DOHH2 (cell line): ENCODE results near the gene DUS4L.

ENCODE experiments used
- H3F3A ChIP-seq: fragments of 200-600 bp; sonication (generic), shearing (Covaris generic); 2 replicates; pipeline ENCODE4 v1.6.0; 2016; ENCODE audit warnings: antibody characterized with exemption, mild to moderate bottlenecking; ENCODE audit not compliant: control insufficient read depth, insufficient read depth
- H3K27ac ChIP-seq: fragments of 200-600 bp; sonication (generic); 2 replicates; pipeline ENCODE4 v1.5.1; 2014; ENCODE audit warnings: low read depth, mild to moderate bottlenecking, low read length, moderate library complexity
- H3K27me3 ChIP-seq: fragments of 200-600 bp; sonication (generic); 2 replicates; pipeline ENCODE4 v1.6.1; 2014; ENCODE audit warnings: mild to moderate bottlenecking, low read length, mixed read lengths; ENCODE audit not compliant: control insufficient read depth
- H3K36me3 ChIP-seq: fragments of 200-600 bp; sonication (generic); 2 replicates; pipeline ENCODE4 v1.6.1; 2014; ENCODE audit warnings: mild to moderate bottlenecking, low read length, moderate library complexity, mixed read lengths; ENCODE audit not compliant: control insufficient read depth
- H3K4me1 ChIP-seq: fragments of 200-600 bp; sonication (generic); 2 replicates; pipeline ENCODE4 v1.6.1; 2014; ENCODE audit warnings: mild to moderate bottlenecking, low read length, mixed read lengths; ENCODE audit not compliant: control insufficient read depth
- H3K4me2 ChIP-seq: fragments of 200-600 bp; sonication (generic); 2 replicates; pipeline ENCODE4 v1.6.0; 2014; ENCODE audit warnings: mild to moderate bottlenecking, low read length, moderate library complexity
- H3K4me3 ChIP-seq: fragments of 200-600 bp; sonication (generic); 2 replicates; pipeline ENCODE4 v1.5.1; 2014; ENCODE audit warnings: mild to moderate bottlenecking, low read length, mixed read lengths
- H3K79me2 ChIP-seq: fragments of 200-600 bp; sonication (generic); 2 replicates; pipeline ENCODE4 v1.6.1; 2014; ENCODE audit warnings: mild to moderate bottlenecking, low read length, mixed read lengths; ENCODE audit not compliant: control insufficient read depth
- H3K9me2 ChIP-seq: fragments of 200-600 bp; sonication (generic); replicated peaks from 2 replicates; pipeline ENCODE4 v1.6.1; 2014; ENCODE audit warnings: mild to moderate bottlenecking, low read length, mixed read lengths; ENCODE audit not compliant: control insufficient read depth
- H3K9me3 ChIP-seq: fragments of 200-600 bp; sonication (generic); 2 replicates; pipeline ENCODE4 v1.6.1; 2014; ENCODE audit warnings: antibody characterized with exemption, low read length, mixed read lengths; ENCODE audit not compliant: control insufficient read depth, insufficient read depth
- H4K20me1 ChIP-seq: fragments of 200-600 bp; sonication (generic); 2 replicates; pipeline ENCODE4 v1.6.0; 2014; ENCODE audit warnings: low read depth, mild to moderate bottlenecking, antibody characterized with exemption, low read length, moderate library complexity; ENCODE audit not compliant: control insufficient read depth, insufficient read depth
- EZH2phosphoT487 ChIP-seq: fragments of 200-600 bp; sonication (generic); IDR thresholded peaks from 2 replicates; pipeline ENCODE4 v1.6.1; 2017; ENCODE audit warnings: borderline replicate concordance, mild to moderate bottlenecking, antibody characterized with exemption, low read length, moderate library complexity, mixed read lengths
- TF ChIP-seq, protein P1 (sequence below): fragments of 200-600 bp; sonication (generic); IDR thresholded peaks from one replicate; pipeline ENCODE4 v1.5.1; 2014; ENCODE audit warnings: antibody characterized with exemption, mild to moderate bottlenecking, low read depth, low read length; ENCODE audit not compliant: poor library complexity, severe bottlenecking

The DUS4L gene

DNA sequence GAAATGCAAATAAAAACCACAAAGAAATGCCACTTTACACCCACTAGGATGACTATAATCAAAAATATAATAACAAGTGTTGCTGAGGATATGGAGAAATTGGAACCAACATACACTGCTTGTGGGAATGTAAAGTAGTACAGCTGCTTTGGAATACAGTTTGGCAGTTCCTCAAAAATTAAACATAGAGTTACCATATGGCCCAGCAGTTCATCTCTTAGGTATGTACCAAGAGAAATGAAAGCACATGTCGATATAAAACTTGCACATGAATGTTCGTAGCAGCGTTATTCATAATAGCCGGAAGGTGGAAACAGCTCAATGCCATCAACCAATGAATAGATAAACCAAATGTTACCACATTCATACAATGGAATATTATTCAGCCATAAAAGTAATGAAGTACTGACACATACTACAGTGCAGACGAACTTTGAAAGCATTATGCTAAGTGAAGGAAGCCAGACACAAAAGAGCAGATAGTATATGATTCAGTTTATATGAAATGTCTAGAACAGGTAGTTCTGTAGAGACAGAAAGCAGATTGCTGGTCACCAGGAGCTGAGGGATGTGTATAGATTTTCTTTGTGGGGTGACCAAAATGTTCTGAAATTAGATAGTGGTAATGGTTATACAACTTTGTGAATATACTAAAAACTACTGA is 28.7 kb downstream of the DUS4L start:
- no peak overlapping the region for H3K4me3 ChIP-seq
- no peak overlapping the region for H3K27ac ChIP-seq
- H3F3A ChIP-seq: no peaks in the 10 kb centered on the region
- no peaks in the 10 kb centered on the region for H4K20me1 ChIP-seq
- H3K9me2 ChIP-seq: no peaks in the 10 kb centered on the region
- H3K79me2 ChIP-seq: no peaks in the 10 kb centered on the region
- H3K9me3 ChIP-seq: no peaks in the 10 kb centered on the region
- no peaks in the 10 kb centered on the region for H3K4me1 ChIP-seq
- H3K4me2 ChIP-seq: no peak overlapping the region
- peaks cover 29% of the 10 kb centered on the region for H3K36me3 ChIP-seq
- no peaks in the 10 kb centered on the region for H3K27me3 ChIP-seq
- TF ChIP-seq EZH2phosphoT487: no peak
- TF ChIP-seq, protein P1, sequence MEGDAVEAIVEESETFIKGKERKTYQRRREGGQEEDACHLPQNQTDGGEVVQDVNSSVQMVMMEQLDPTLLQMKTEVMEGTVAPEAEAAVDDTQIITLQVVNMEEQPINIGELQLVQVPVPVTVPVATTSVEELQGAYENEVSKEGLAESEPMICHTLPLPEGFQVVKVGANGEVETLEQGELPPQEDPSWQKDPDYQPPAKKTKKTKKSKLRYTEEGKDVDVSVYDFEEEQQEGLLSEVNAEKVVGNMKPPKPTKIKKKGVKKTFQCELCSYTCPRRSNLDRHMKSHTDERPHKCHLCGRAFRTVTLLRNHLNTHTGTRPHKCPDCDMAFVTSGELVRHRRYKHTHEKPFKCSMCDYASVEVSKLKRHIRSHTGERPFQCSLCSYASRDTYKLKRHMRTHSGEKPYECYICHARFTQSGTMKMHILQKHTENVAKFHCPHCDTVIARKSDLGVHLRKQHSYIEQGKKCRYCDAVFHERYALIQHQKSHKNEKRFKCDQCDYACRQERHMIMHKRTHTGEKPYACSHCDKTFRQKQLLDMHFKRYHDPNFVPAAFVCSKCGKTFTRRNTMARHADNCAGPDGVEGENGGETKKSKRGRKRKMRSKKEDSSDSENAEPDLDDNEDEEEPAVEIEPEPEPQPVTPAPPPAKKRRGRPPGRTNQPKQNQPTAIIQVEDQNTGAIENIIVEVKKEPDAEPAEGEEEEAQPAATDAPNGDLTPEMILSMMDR: no peak

DNA sequence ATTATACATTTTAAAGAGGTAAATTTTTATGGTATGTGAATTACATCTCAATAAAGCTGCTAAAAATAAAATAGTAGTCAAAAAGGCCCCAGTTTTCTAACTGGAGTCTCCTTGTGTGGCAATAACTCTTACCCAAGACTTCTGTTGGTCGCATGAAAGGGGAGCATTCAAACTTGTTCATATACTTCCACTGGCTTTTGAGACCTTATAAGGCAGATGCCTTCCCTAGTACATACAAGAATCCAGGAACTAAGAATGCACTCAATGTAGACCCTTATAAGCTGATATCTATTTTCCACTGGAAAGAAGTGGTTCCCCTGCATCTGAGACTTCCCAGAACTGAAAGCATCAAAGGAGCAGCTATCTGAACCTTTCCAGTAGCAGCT is 29.2 kb downstream of the DUS4L start:
- Histone ChIP-seq H3K79me2 (no peaks in the 10 kb centered on the region), H3K4me3 (no peak overlapping the region), H4K20me1 (no peaks in the 10 kb centered on the region), H3K36me3 (peaks cover 29% of the 10 kb centered on the region), H3K4me1 (no peaks in the 10 kb centered on the region), H3K4me2 (no peak overlapping the region), H3K9me2 (no peaks in the 10 kb centered on the region), H3F3A (no peaks in the 10 kb centered on the region), H3K27me3 (no peaks in the 10 kb centered on the region), H3K9me3 (no peaks in the 10 kb centered on the region), H3K27ac (no peak overlapping the region)
- no peak for TF ChIP-seq EZH2phosphoT487
- TF ChIP-seq, protein P1: no peak

DNA sequence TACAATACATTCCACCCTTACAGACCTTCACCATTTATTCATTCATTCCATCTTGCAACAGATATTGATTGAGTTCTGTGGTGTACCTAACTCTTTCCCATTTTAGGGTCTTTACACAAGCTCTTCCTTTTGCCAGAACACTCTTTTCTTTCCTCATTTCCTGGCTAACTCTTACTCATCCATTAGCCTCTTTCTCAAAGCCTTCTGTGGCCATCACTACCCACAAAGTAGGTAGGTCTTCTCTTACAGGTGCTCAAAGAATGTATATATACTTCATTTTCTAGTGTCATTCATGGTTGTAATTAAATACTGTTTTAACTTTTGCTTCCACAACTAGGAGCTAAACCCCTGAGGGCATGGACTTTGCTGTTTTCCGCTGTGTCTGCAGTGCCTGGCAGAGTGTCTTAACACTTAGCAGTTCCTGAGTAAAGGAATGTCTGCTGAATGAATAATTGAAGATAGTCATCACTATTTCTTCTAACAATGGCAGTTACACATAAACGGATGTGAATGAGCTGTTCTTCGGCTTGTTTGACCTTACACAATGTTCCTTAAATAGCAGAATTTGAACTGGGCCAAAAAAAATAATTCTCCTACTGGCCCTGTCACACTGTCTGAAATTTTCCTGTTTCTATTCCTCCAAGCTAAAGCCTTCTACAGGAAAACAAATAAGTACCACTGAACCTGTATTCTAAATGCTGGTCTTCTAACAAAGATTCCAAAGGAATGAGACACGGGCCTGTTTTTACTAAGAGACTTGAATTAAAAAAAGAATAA is 31.4 kb downstream of the DUS4L start:
- no peaks in the 10 kb centered on the region for H3K27me3 ChIP-seq
- no peak overlapping the region for H3K4me2 ChIP-seq
- no peaks in the 10 kb centered on the region for H3K9me2 ChIP-seq
- H3K4me1 ChIP-seq: no peaks in the 10 kb centered on the region
- H3F3A ChIP-seq: 0 out of 2 replicates have a peak, but pooled peaks cover 2% of the 10 kb centered on the region
- no peak for TF ChIP-seq EZH2phosphoT487
- TF ChIP-seq, protein P1: no peak
- no peaks in the 10 kb centered on the region for H3K79me2 ChIP-seq
- H3K9me3 ChIP-seq: no peaks in the 10 kb centered on the region
- no peak overlapping the region for H3K4me3 ChIP-seq
- H4K20me1 ChIP-seq: no peaks in the 10 kb centered on the region
- peaks cover 27% of the 10 kb centered on the region for H3K36me3 ChIP-seq
- no peak overlapping the region for H3K27ac ChIP-seq
